Fibroblast of mammary gland (primary cell): Measurements from ENCODE around the gene APBA2.

Experiments used
- DNase-seq: peaks from one replicate; pipeline ENCODE4 v3.0.0-alpha.2; 2010; ENCODE audit warnings: low read depth
- H3K4me3 ChIP-seq: 2 replicates; pipeline ENCODE4 v1.5.1; 2011; ENCODE audit warnings: low read depth, mild to moderate bottlenecking, low read length, moderate library complexity; ENCODE audit not compliant: control insufficient read depth
- CTCF ChIP-seq: conservative IDR thresholded peaks from 2 replicates; pipeline ENCODE4 v1.5.1; 2011; ENCODE audit warnings: low read depth, low read length, inconsistent platforms; ENCODE audit not compliant: control insufficient read depth, insufficient read depth

APBA2 gene

GRCh38 chr15:28985691-28986090 lies 99.9 kb downstream of the APBA2 start:
- no peak for DNase-seq
- no peak for TF ChIP-seq CTCF
- H3K4me3 ChIP-seq, result no peak overlapping the region

DNA sequence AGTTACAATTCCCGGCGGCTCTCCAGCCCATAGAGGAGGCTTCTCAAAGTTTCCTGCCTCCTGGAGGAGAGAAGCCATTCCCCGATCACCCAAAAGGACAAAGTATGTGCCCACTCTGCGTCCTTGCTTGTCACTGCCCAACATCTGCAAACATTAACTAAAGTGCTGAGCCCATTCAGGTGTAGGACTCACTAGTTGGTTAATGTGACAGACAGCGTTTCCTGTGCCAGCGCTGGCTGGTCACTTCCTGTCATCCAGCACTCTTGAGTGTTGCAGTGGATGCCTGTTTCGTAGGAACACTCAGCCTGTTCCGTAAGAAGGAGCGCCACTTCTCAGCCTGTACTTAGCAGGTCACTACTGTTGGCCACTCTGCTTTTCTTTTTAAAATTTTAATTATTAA lies 100.3 kb downstream of the APBA2 start:
- H3K4me3 ChIP-seq, result no peak overlapping the region
- no peak for DNase-seq
- TF ChIP-seq CTCF, result no peak

- no peak for TF ChIP-seq CTCF
- DNase-seq, result no peak
- no peak overlapping the region for H3K4me3 ChIP-seq
Observed at GRCh38 chr15:28986726-28987125, 101.0 kb downstream of the APBA2 start.

DNA sequence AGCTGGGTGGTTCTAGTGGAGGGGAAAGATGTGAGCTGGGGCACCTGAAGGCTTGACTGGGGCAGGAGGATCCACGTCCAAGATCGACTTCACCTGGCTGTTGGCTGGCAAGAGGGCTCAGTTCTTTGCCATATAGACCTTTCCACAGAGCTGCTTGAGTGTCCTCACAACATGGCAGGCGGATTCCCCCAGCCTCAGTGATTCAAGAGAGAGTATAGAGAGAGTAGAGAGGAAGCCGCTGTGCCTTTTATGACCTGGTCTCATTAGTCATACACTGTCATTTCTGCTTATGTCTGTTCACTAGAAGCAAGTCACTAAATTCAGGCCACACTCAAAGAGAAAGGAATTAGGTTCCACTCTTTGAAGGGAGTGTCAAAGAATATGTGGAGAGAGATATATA lies 101.6 kb downstream of the APBA2 start:
- DNase-seq, result no peak
- TF ChIP-seq CTCF, result no peak
- no peak overlapping the region for H3K4me3 ChIP-seq

GRCh38 chr15:28989239-28989830 lies 103.6 kb downstream of the APBA2 start:
- TF ChIP-seq CTCF, result no peak
- no peak overlapping the region for H3K4me3 ChIP-seq
- no peak for DNase-seq

DNA sequence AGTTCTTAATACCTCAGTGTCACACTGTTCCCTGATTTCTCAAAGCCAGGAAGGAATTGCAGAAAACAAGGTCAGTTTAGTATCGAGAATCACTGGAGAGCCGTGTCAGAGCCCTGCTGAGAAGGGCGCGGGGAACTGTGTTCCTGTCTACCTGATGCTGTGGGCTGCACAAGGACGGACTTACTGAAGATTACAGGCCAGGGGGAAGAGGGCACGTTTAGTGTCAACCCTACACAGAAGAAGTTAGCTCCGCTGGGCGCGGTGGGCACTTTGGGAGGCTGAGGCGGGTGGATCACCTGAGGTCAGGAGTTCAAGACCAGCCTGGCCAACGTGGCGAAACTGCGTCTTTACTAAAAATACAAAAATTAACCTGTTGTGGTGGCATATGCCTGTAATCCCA lies 104.1 kb downstream of the APBA2 start:
- no peak for TF ChIP-seq CTCF
- H3K4me3 ChIP-seq, result no peak overlapping the region
- DNase-seq, result no peak

GRCh38 chr15:28990390-28990789 lies 104.6 kb downstream of the APBA2 start:
- no peak overlapping the region for H3K4me3 ChIP-seq
- DNase-seq, result no peak
- no peak for TF ChIP-seq CTCF
